Dendritic cell treated with granulocyte-macrophage colony-stimulating factor and Interleukin-4, amounts not matched to agents 40 ng/mL and 50 ng/mL, for 4 days (primary cell): ENCODE results near the gene FBXL16.
A peak's percentile ranks its signal among the peaks of the same experiment; 100 is the strongest.
"Not testable (repeated sequence)": the region's sequence is repeated elsewhere in the genome, so short reads cannot be mapped to it uniquely, and the experiment has no call there.

Experiments used
- H3K27ac Mint-ChIP-seq: one replicate; pipeline ENCODE4 v1.8.0; 2022; ENCODE audit warnings: mild to moderate bottlenecking, mixed read lengths
- H3K27me3 Mint-ChIP-seq: one replicate; pipeline ENCODE4 v1.8.0; 2022; ENCODE audit warnings: mild to moderate bottlenecking, mixed read lengths
- H3K36me3 Mint-ChIP-seq: one replicate; pipeline ENCODE4 v1.8.0; 2022; ENCODE audit warnings: low read depth, mixed read lengths
- H3K4me1 Mint-ChIP-seq: one replicate; pipeline ENCODE4 v1.8.0; 2022; ENCODE audit warnings: low read depth, mixed read lengths
- H3K4me3 Mint-ChIP-seq: one replicate; pipeline ENCODE4 v1.8.0; 2022; ENCODE audit warnings: mild to moderate bottlenecking, moderate library complexity, mixed read lengths
- H3K9me3 Mint-ChIP-seq: one replicate; pipeline ENCODE4 v1.8.0; 2022; ENCODE audit warnings: mixed read lengths
- intact Hi-C: fragments of 100-400 bp; cut with micrococcal nuclease; formaldehyde crosslinking; loops from one replicate; pipeline ENCODE4 v1.15.0; 2022

Gene FBXL16, protein sequence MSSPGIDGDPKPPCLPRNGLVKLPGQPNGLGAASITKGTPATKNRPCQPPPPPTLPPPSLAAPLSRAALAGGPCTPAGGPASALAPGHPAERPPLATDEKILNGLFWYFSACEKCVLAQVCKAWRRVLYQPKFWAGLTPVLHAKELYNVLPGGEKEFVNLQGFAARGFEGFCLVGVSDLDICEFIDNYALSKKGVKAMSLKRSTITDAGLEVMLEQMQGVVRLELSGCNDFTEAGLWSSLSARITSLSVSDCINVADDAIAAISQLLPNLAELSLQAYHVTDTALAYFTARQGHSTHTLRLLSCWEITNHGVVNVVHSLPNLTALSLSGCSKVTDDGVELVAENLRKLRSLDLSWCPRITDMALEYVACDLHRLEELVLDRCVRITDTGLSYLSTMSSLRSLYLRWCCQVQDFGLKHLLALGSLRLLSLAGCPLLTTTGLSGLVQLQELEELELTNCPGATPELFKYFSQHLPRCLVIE

DNA sequence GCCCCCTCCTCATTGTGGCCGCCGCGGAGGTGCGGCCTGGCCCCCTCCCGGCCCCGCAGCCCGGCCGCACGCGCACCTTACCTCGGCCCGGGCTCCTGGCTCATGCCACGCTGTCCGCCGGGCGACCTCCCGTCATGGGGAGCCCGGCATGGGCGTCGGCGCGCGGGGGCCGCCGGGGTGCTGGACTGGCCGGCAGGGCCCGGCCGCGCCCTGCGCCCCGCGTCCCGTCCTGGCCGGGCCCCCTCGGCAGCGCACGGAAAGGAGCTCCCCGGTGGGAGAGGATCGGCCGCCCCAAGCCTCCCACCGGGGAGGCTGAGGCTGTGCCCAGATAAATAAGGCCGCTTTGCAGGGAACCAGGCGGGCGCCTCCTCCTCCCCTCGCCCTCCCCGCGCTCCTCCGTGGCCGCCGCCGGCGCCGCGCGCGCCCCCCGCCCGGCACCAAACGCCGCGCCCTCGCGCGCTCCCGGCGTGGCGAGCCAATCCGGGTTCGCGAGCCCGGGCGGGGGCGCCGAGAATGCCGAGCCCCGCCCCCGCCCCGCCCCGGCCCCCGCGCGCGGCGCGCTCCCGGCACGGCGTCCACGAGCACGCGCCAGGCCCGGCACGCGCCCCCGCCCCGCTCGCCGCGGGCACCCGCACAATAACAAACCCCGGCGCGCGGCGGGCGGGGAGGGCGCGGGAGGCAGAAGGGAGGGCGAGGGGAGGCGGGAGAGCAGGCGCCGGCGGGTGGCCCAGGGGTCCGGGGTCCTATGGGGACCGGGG, at the start of gene FBXL16:
Gene FBXL16 (minus strand): TSS at position 371 of the 758 bp plus-strand sequence. CDS start 8,396 bp downstream, outside the sequence.
- Mint-ChIP-seq H3K36me3 (no peaks in the 10 kb centered on the region), H3K4me3 (no peak within 1 kb of the TSS), H3K27me3 (peaks cover 90% of the 10 kb centered on the region), H3K27ac (no peak within 1 kb of the TSS), H3K4me1 (no peaks in the 10 kb centered on the region), H3K9me3 (no peaks in the 10 kb centered on the region)
- intact Hi-C loops = loop anchor here (10.0 kb wide), 1 partner anchor 479 kb away; no protein-coding TSS in a partner anchor

DNA sequence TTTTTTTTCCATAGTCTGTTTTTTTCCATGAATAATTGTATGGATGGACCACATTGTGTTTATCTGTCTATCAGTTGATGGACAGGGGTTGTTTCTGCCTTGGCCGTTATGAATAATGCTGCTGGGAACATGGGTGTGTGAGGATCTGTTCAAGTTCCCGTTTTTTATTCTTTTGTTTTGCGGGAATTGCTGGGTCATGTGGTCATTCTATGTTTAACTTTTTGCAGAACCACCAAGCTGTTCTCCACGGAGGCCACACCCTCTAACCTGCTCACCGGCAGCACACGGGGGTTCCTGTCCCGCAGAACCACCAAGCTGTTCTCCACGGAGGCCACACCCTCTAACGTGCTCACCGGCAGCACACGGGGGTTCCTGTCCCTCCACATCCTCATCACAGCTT, 49.1 kb upstream of the FBXL16 start:
- Mint-ChIP-seq H3K27ac (peak overlapping the region; percentile 45), H3K4me1 (peaks cover 37% of the 10 kb centered on the region), H3K9me3 (no peaks in the 10 kb centered on the region), H3K27me3 (peaks cover 6% of the 10 kb centered on the region), H3K4me3 (peak overlapping the region; percentile 17), H3K36me3 (no peaks in the 10 kb centered on the region)
- intact Hi-C loops = no loop called here

DNA sequence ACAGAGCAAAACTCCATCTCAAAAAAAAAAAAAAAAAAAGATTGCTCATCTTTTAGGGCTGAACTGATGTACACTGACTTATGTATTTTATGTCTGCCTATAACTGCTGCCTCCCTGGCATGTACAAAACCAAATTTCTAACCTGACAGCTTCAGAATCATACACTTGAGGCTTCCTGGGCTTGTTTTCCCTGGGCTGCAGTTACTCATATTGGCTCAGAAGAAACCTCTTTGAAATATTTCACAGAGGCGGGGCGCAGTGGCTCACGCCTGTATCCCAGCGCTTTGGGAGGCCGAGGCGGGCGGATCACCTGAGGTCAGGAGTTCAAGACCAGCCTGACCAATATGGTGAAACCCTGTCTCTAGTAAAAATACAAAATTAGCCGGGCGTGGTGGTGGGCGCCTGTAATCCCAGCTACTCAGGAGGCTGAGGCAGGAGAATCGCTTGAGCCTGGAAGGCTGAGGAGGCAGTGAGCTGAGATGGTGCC, 48.6 kb upstream of the FBXL16 start:
- H3K36me3 Mint-ChIP-seq, H3K27me3 Mint-ChIP-seq, H3K4me3 Mint-ChIP-seq, intact Hi-C loops, H3K9me3 Mint-ChIP-seq: not testable (repeated sequence)
- peaks cover 37% of the 10 kb centered on the region for H3K4me1 Mint-ChIP-seq
- peak overlapping the region; percentile 45 for H3K27ac Mint-ChIP-seq

DNA sequence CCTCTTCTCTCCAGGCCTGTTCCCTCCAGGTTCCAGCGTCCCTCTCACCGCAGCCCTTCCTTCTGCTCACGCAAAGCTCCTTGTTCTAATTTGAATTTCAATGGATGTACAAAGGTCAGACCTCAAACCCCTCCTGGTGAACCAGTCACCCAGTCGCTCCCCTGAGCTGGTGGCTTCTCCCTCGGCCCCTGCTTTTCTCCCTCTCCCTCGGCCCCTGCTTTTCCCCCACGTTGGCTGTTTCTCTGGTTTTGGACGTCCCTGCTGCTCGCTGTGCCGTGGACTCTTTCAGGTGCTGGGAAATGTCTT, 46.4 kb upstream of the FBXL16 start:
- intact Hi-C loops = no loop called here
- H3K27ac Mint-ChIP-seq = no peak overlapping the region
- H3K9me3 Mint-ChIP-seq = no peaks in the 10 kb centered on the region
- H3K36me3 Mint-ChIP-seq = no peaks in the 10 kb centered on the region
- H3K4me1 Mint-ChIP-seq = peaks cover 25% of the 10 kb centered on the region
- peaks cover 6% of the 10 kb centered on the region for H3K27me3 Mint-ChIP-seq
- no peak overlapping the region for H3K4me3 Mint-ChIP-seq

- intact Hi-C loops = no loop called here
- H3K4me1 Mint-ChIP-seq = peaks cover 19% of the 10 kb centered on the region
- no peak overlapping the region for H3K4me3 Mint-ChIP-seq
- peaks cover 6% of the 10 kb centered on the region for H3K27me3 Mint-ChIP-seq
- no peak overlapping the region for H3K27ac Mint-ChIP-seq
- no peaks in the 10 kb centered on the region for H3K36me3 Mint-ChIP-seq
- H3K9me3 Mint-ChIP-seq = no peaks in the 10 kb centered on the region
Measured at GRCh38 chr16:751152-752006, 45.8 kb upstream of the FBXL16 start.

GRCh38 chr16:750485-750884, 44.9 kb upstream of the FBXL16 start:
- H3K27ac Mint-ChIP-seq = no peak overlapping the region
- H3K27me3 Mint-ChIP-seq = peaks cover 6% of the 10 kb centered on the region
- H3K4me3 Mint-ChIP-seq = no peak overlapping the region
- peaks cover 19% of the 10 kb centered on the region for H3K4me1 Mint-ChIP-seq
- intact Hi-C loops = no loop called here
- no peaks in the 10 kb centered on the region for H3K9me3 Mint-ChIP-seq
- no peaks in the 10 kb centered on the region for H3K36me3 Mint-ChIP-seq

- Mint-ChIP-seq H3K4me3 (no peak overlapping the region), H3K27me3 (peaks cover 6% of the 10 kb centered on the region), H3K4me1 (peaks cover 9% of the 10 kb centered on the region), H3K9me3 (no peaks in the 10 kb centered on the region), H3K36me3 (no peaks in the 10 kb centered on the region), H3K27ac (no peak overlapping the region)
- intact Hi-C loops = no loop called here
Measured at GRCh38 chr16:749010-749409, 43.4 kb upstream of the FBXL16 start.

DNA sequence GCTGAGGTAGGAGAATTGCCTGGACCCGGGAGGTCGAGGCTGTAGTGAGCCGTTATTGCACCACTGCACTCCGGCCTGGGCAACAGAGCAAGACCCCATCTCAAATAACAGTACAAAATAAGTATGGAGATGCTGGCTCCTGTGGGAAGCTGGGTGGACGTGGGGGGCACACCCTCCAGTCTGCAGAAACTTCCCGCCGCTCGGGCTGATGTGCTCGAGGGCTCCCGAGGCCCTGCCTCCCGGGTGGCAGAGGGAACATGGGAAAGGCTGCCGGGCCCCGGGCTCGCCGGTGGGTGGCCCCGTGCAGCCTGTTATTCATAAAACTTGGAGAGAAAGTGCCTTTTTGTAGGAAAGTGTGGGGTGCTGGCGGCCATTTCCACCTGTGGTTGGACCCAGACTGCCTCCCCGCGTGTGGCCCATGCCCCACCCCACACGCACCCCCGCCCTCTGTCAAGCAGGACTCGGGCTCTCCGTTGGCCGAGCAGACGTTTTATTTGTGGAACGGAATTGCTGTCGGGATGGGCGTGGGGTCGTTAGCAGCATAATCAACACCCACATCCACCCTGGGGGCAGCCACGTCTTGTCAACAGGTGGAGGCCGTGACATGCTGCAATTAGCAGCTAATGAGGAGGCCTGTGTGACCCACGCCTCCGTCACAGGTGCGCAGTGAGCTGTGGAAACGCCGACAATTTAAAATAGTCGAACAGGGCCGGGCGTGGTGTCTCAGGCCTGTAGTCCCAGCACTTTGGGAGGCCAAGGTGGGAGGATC, 42.6 kb upstream of the FBXL16 start:
- intact Hi-C loops = no loop called here
- H3K27ac Mint-ChIP-seq = no peak overlapping the region
- peaks cover 9% of the 10 kb centered on the region for H3K4me1 Mint-ChIP-seq
- no peaks in the 10 kb centered on the region for H3K9me3 Mint-ChIP-seq
- peaks cover 6% of the 10 kb centered on the region for H3K27me3 Mint-ChIP-seq
- no peak overlapping the region for H3K4me3 Mint-ChIP-seq
- H3K36me3 Mint-ChIP-seq = no peaks in the 10 kb centered on the region

DNA sequence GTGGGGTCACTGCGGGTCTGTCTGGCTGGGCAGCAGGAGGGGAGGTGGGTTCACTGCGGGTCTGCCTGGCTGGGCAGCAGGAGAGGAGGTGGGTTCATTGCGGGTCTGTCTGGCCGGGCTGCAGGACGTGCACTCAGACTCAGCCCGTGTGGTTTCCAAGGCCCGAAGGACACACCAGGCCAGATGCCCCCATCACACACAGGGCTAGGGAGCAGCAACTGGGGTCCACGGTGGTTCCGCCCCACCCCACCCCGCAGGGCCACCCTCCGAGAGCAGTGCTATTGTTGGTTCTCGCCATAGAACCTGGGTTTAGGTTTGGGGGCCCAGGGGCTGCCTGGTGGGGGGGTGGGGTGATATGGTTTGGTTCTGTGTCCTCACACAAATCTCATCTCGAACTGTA, 41.0 kb upstream of the FBXL16 start:
- no peak overlapping the region for H3K4me3 Mint-ChIP-seq
- no peaks in the 10 kb centered on the region for H3K9me3 Mint-ChIP-seq
- H3K27ac Mint-ChIP-seq = no peak overlapping the region
- H3K36me3 Mint-ChIP-seq = no peaks in the 10 kb centered on the region
- H3K4me1 Mint-ChIP-seq = no peaks in the 10 kb centered on the region
- H3K27me3 Mint-ChIP-seq = no peaks in the 10 kb centered on the region
- intact Hi-C loops = no loop called here

GRCh38 chr16:745739-746138, 40.1 kb upstream of the FBXL16 start:
- H3K27me3 Mint-ChIP-seq = no peaks in the 10 kb centered on the region
- no peaks in the 10 kb centered on the region for H3K36me3 Mint-ChIP-seq
- intact Hi-C loops = no loop called here
- H3K27ac Mint-ChIP-seq = no peak overlapping the region
- H3K9me3 Mint-ChIP-seq = no peaks in the 10 kb centered on the region
- H3K4me3 Mint-ChIP-seq = no peak overlapping the region
- peaks cover 5% of the 10 kb centered on the region for H3K4me1 Mint-ChIP-seq

- intact Hi-C loops = no loop called here
- Mint-ChIP-seq H3K36me3 (peaks cover 9% of the 10 kb centered on the region), H3K27me3 (no peaks in the 10 kb centered on the region), H3K27ac (no peak overlapping the region), H3K4me3 (no peak overlapping the region), H3K9me3 (no peaks in the 10 kb centered on the region), H3K4me1 (peaks cover 17% of the 10 kb centered on the region)
Measured at GRCh38 chr16:743794-744500, 38.3 kb upstream of the FBXL16 start.

DNA sequence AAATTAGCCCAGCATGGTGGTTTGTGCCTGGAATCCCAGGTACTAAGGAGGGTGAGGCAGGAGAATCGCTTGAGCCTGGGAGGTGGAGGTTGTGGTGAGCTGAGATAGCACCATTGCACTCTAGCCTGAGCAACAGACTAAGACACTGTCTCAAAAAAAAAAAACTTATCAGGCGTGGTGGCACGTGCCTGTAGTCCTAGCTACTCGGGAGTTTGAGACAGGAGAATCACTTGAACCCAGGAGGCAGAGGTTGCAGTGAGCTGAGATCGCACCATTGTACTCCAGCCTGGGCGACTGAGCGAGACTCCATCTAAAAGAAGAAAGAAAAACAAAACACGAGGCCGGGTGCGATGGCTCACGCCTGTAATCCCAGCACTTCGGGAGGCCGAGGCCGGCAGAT, 37.3 kb upstream of the FBXL16 start:
- H3K27ac Mint-ChIP-seq, intact Hi-C loops, H3K9me3 Mint-ChIP-seq, H3K4me3 Mint-ChIP-seq, H3K27me3 Mint-ChIP-seq: not testable (repeated sequence)
- Mint-ChIP-seq H3K36me3 (peaks cover 19% of the 10 kb centered on the region), H3K4me1 (peaks cover 17% of the 10 kb centered on the region)
